ENCODE measurements around the gene SLC17A7. TPM values are rescaled to one million over a fixed set of nuclear protein-coding genes. Genes with fewer than 3 reads are reported as not detected.

SLC17A7 gene
- total and polyA plus RNA-seq, 2 of the 13 experiments (the other 11 are each of a cell fraction or from before 2014, with no cell fraction given): 0.32 TPM; not detected in 1

GRCh38 chr19:49453013-49453756 is 11.9 kb upstream of the SLC17A7 start, which contains the start of gene ALDH16A1 (continued):
- TF ChIP-seq MTA1 (CRISPR knock-in tag; IDR thresholded peaks at IDR 0.05; ENCODE audit: borderline replicate concordance): no peak
- no peak for TF ChIP-seq ZNF83 (CRISPR knock-in tag; IDR thresholded peaks at IDR 0.05; ENCODE audit: borderline replicate concordance)
- TF ChIP-seq ZNF558 (CRISPR knock-in tag; IDR thresholded peaks at IDR 0.05; ENCODE audit: borderline replicate concordance): no peak; the same call in 1 of the 2 replicates
- no peak for TF ChIP-seq HIC2 (CRISPR knock-in tag; IDR thresholded peaks at IDR 0.05; ENCODE audit: low read depth)
- TF ChIP-seq YEATS2 (CRISPR knock-in tag; IDR thresholded peaks at IDR 0.05; ENCODE audit: borderline replicate concordance): peak; percentile 88
- no peak for TF ChIP-seq TCF7 (IDR thresholded peaks at IDR 0.05; ENCODE audit: low read depth)
- TF ChIP-seq ZNF431 (CRISPR knock-in tag; IDR thresholded peaks at IDR 0.05; ENCODE audit: borderline replicate concordance, low read depth): peak; percentile 35; the same call in 1 of the 2 replicates
- peak; percentile 87 for TF ChIP-seq CHD2 (IDR thresholded peaks at IDR 0.05; ENCODE audit: low read depth, low read length)
- peak; percentile 76 for TF ChIP-seq AGO2 (optimal IDR thresholded peaks at IDR 0.05; ENCODE audit: low read depth, low read length)
- peak; percentile 22; the same call in 1 of the 2 replicates for TF ChIP-seq NFKBIZ (CRISPR knock-in tag; IDR thresholded peaks at IDR 0.05)
- TF ChIP-seq, protein P1, sequence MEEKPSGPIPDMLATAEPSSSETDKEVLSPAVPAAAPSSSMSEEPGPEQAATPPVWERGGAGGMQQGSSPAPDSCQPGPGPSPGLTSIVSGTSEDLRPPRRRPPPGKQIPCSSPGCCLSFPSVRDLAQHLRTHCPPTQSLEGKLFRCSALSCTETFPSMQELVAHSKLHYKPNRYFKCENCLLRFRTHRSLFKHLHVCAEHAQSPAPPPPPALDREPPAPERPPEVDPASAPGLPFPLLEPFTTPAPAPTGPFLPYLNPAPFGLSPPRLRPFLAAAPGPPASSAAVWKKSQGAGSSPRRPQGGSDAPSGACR (CRISPR knock-in tag; IDR thresholded peaks at IDR 0.05): no peak
- peak; percentile 78; the same call in 1 of the 2 replicates for TF ChIP-seq ZMAT3 (CRISPR knock-in tag; conservative IDR thresholded peaks at IDR 0.05)
